Activated CD8-positive, alpha-beta memory T cell treated with anti-CD3 and anti-CD28 coated beads, Interleukin-2, amount 10 ng/mL, durations not matched to agents 7 days and 5 days (primary cell): ENCODE measurements around the gene COL4A5. TPM values are rescaled to one million over a fixed set of nuclear protein-coding genes. Genes with fewer than 3 reads are reported as not detected.
"Not testable (repeated sequence)": the region's sequence is repeated elsewhere in the genome, so short reads cannot be mapped to it uniquely, and the experiment has no call there.

Experiments
- ATAC-seq: fragments of 150-1000 bp; cut with Tn5 transposase; one replicate; pipeline ENCODE4 v1.10.0; 2021; ENCODE audit warnings: moderate library complexity
- CTCF ChIA-PET: fragments of 350-600 bp; sonication (Branson Sonifier 250); formaldehyde crosslinking; loops from one replicate; lab custom pipeline; 2021; ENCODE audit warnings: antibody characterized with exemption; lab: Charles Lee
- DNase-seq: peaks from one replicate; pipeline ENCODE4 v3.0.0-alpha.2; 2020
- H3K27ac Mint-ChIP-seq: one replicate; pipeline ENCODE4 v1.8.0; 2021; ENCODE audit warnings: mild to moderate bottlenecking, mixed read lengths
- H3K27me3 Mint-ChIP-seq: one replicate; pipeline ENCODE4 v1.8.0; 2021; ENCODE audit warnings: mixed read lengths
- H3K36me3 Mint-ChIP-seq: one replicate; pipeline ENCODE4 v1.8.0; 2021; ENCODE audit warnings: mild to moderate bottlenecking, mixed read lengths
- H3K4me1 Mint-ChIP-seq: one replicate; pipeline ENCODE4 v1.8.0; 2021; ENCODE audit warnings: mixed read lengths
- H3K4me3 Mint-ChIP-seq: one replicate; pipeline ENCODE4 v1.8.0; 2021; ENCODE audit warnings: mild to moderate bottlenecking, moderate library complexity, mixed read lengths
- H3K9me3 Mint-ChIP-seq: one replicate; pipeline ENCODE4 v1.8.0; 2022; ENCODE audit warnings: low read depth, mixed read lengths
- total RNA-seq, 2 experiments: library from RNA; stranded (reverse); gene quantifications; one replicate each; pipeline ENCODE4 v1.2.3, GENCODE V29; 2021

Gene COL4A5
- total RNA-seq, 2 experiments from 2014 or later = not detected

DNA sequence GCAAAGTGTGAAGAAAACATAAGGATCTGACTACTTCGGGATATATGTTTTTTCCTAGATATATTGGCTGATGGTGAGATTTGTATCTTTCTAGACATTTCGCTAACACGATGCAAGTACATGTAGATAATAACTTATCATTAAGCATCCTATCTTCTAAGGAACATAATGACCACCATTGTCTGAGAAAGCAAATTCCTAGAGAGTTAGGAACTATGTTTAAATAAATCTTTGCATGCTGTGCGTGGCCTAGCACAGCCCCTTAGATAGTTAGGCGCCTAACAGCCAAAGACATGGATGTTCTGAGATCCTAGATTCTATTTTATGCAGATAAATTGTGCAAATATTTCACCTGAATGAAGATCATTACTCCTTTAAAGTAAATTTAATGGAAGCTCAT, 4.4 kb upstream of the COL4A5 start:
- Mint-ChIP-seq H3K36me3 (no peaks in the 10 kb centered on the region), H3K27me3 (peaks cover 29% of the 10 kb centered on the region), H3K4me1 (peaks cover 2% of the 10 kb centered on the region), H3K27ac (no peak overlapping the region), H3K9me3 (no peaks in the 10 kb centered on the region), H3K4me3 (no peak overlapping the region)
- ATAC-seq = no peak
- CTCF ChIA-PET = no interaction called here
- no peak for DNase-seq

DNA sequence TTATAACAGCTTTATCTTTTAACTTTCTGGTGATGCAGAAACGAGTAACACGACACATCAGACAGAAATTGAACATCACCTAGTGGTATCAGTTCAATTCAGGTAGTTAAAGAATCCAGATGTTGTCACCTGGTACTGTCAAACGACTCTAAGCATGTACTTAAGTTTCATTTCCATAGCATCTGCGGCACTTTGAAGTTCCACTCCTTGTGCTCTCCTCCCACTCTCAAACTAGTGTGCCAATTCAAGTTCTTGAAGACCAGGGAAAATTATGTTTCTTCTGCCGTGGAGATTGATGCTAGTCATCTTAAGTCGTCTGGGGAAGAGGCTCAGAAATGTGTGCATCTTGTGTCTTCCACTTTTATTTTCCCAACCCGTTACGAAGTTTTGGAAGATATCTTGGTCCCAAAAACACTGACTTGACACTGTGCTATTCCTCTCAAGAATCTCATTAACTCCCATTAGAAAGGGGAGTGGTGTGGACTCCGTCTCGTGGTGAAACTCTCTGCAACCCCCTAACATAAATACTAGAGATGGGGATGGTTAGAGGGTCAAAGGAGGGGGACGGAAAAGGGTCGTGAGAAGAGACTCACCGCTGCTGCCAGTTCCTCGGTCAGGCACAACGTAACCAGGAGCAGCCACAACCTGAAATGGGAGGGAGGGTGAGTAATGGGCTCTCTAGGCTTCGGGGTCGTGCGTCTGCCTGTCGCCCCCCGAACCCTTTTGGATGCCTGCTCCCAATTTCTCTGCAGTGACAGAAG, 2.1 kb upstream of the COL4A5 start:
- no peak for DNase-seq
- CTCF ChIA-PET = no interaction called here
- no peak for ATAC-seq
- Mint-ChIP-seq H3K36me3 (no peaks in the 10 kb centered on the region), H3K4me1 (peaks cover 2% of the 10 kb centered on the region), H3K27me3 (peaks cover 34% of the 10 kb centered on the region), H3K9me3 (no peaks in the 10 kb centered on the region), H3K4me3 (no peak overlapping the region), H3K27ac (no peak overlapping the region)

DNA sequence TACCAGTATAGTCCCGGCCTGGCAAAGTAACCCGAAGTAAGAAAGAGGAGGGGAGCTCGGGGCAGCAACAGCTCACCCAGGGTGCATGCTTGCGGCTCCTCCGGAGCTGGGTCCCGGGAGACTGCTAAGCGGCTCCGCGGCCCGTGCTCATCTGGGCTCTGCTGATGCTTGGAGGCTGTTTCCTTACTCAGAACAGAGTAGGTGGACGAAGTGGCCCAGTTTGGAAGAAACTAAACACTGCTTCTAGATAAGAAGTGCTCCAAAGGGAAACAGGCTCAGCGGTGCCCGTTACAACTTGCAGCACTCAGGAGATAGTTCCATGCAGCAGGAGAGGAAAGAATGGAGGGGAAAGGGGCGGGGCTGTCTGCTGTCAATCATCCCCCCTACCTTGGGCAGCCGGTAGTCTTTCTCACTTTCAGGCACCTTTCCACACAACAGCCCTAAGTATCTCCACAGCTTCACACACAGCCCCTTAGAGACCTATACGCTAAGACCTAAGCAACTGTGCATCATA, 1.5 kb upstream of the COL4A5 start, which contains the start of gene COL4A6:
Gene COL4A6 (minus strand): TSS at position 313 of the 514 bp plus-strand sequence. CDS start 226 bp downstream, at position 87.
- no peak for ATAC-seq
- peaks cover 2% of the 10 kb centered on the region for H3K4me1 Mint-ChIP-seq
- no peaks in the 10 kb centered on the region for H3K9me3 Mint-ChIP-seq
- H3K27ac Mint-ChIP-seq = no peak within 1 kb of the TSS
- no peak for DNase-seq
- no peak within 1 kb of the TSS for H3K4me3 Mint-ChIP-seq
- H3K27me3 Mint-ChIP-seq = peaks cover 34% of the 10 kb centered on the region
- CTCF ChIA-PET = no interaction called here
- no peaks in the 10 kb centered on the region for H3K36me3 Mint-ChIP-seq

DNA sequence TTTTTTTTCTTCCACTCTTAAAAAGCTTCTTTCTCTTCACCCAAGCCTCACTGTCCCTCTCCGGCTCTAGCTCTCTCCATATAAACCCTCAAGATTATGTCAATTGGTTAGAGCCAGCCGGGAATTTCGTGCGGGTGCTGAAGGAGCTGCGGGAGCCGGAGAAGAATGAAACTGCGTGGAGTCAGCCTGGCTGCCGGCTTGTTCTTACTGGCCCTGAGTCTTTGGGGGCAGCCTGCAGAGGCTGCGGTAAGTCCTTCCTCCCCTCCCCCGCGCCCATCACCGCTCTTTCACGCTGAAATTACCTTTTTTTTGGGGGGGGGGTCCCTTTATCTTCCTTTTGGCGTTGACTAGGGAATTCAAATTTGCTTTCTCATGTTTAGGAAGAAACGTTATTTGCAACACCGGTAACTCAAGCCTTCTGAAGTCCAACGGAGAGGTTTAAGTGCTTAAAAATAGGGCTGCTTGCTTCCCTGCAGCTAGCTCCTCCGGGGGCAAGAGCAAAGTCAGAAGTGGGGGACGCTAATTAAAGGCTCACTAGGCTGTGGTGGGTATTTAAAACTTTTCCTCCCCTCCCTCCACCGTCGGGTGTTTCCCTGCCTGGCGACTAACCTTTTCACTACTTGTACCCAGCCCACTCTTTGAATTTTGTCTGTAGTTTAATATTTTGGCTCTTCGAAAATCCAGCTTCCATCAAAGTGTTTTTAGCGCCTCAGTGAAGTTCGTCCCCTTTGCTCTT, 491 bp downstream of the COL4A5 start:
- no peaks in the 10 kb centered on the region for H3K36me3 Mint-ChIP-seq
- H3K4me3 Mint-ChIP-seq = no peak overlapping the region
- H3K4me1 Mint-ChIP-seq = peaks cover 2% of the 10 kb centered on the region
- H3K27me3 Mint-ChIP-seq = peaks cover 34% of the 10 kb centered on the region
- CTCF ChIA-PET = no interaction called here
- no peaks in the 10 kb centered on the region for H3K9me3 Mint-ChIP-seq
- H3K27ac Mint-ChIP-seq = no peak overlapping the region
- ATAC-seq (no peak), DNase-seq (no peak)

DNA sequence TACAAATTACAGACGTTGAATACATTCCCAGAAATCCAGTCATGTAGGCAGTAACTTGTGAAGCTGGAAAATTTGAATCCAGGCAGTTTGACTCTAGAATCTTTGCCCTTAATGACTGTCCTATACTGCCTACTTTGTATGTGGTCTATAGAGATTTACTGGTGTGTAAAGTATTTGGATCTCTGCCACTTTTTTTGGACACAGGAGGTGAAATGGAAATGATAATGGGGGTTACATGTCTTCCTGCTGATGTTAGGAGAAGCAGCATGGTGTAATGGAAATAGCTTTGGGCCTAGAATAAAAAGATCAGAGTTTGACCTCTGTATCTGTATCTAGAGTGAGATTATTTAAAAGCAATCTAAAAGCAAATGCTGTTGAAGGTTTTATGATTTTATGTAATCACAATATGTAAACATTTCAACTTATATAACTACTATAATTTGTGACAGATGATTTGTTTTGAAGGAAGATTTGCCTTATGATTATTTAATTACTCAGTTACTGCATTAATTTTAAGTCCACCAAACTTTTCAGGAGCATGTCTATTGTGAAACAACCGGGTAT, 3.3 kb downstream of the COL4A5 start:
- CTCF ChIA-PET = no interaction called here
- Mint-ChIP-seq H3K27ac (no peak overlapping the region), H3K9me3 (no peaks in the 10 kb centered on the region), H3K4me1 (peaks cover 2% of the 10 kb centered on the region), H3K27me3 (peaks cover 24% of the 10 kb centered on the region), H3K4me3 (no peak overlapping the region), H3K36me3 (no peaks in the 10 kb centered on the region)
- ATAC-seq = no peak
- DNase-seq = no peak

DNA sequence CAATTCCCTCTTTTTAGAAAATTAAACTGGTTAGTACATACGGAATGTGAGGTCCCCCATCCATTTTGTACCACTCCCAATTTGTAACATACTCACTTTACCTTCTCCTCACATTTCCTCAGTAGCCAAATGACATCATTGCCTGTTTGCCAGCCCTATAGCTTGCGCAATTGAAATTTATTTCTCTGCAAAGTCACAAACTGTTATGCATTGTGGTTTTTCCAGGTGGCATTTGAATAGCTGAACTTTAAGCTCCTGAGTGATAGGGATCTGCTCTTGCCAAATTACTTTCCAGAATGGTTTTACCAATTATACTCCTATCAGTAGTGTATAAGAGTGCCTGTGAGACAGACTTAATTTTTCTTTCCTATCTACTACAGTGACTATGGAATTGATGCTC, 7.7 kb downstream of the COL4A5 start:
- Mint-ChIP-seq H3K27me3 (no peaks in the 10 kb centered on the region), H3K27ac (no peak overlapping the region), H3K4me1 (no peaks in the 10 kb centered on the region), H3K9me3 (no peaks in the 10 kb centered on the region), H3K4me3 (no peak overlapping the region), H3K36me3 (no peaks in the 10 kb centered on the region)
- ATAC-seq (no peak), DNase-seq (no peak)
- CTCF ChIA-PET = no interaction called here

GRCh38 chrX:108453841-108454240, 14.2 kb downstream of the COL4A5 start:
- Mint-ChIP-seq H3K36me3 (no peaks in the 10 kb centered on the region), H3K27me3 (no peaks in the 10 kb centered on the region), H3K27ac (no peak overlapping the region), H3K9me3 (no peaks in the 10 kb centered on the region), H3K4me3 (no peak overlapping the region), H3K4me1 (no peaks in the 10 kb centered on the region)
- ATAC-seq (no peak), DNase-seq (no peak)
- CTCF ChIA-PET = no interaction called here

GRCh38 chrX:108456971-108457477, 17.4 kb downstream of the COL4A5 start:
- no peaks in the 10 kb centered on the region for H3K27me3 Mint-ChIP-seq
- H3K9me3 Mint-ChIP-seq = no peaks in the 10 kb centered on the region
- CTCF ChIA-PET = no interaction called here
- H3K36me3 Mint-ChIP-seq = no peaks in the 10 kb centered on the region
- ATAC-seq (no peak), DNase-seq (no peak)
- no peak overlapping the region for H3K4me3 Mint-ChIP-seq
- no peak overlapping the region for H3K27ac Mint-ChIP-seq
- no peaks in the 10 kb centered on the region for H3K4me1 Mint-ChIP-seq

DNA sequence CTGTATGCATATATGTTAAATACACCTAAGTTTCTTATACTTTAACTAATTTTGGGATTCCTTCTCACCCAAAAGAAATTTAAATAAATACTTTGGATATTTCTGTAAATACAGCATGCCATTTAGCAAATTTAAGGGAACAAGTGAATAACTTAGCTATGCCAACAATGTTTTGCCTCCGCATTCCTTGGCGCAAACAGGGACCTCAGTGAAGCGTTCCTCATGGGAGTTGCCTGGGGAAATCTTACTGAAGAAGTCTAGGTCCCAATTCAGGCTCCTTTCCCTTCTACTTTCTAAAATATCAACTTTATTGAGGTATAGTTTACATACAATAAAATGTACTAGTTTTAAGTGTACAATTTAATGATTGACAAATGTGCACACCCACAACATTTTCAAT, 25.0 kb downstream of the COL4A5 start:
- no peaks in the 10 kb centered on the region for H3K4me1 Mint-ChIP-seq
- H3K36me3 Mint-ChIP-seq = no peaks in the 10 kb centered on the region
- H3K9me3 Mint-ChIP-seq = no peaks in the 10 kb centered on the region
- no peak for ATAC-seq
- no peak overlapping the region for H3K27ac Mint-ChIP-seq
- no peak for DNase-seq
- no peaks in the 10 kb centered on the region for H3K27me3 Mint-ChIP-seq
- no peak overlapping the region for H3K4me3 Mint-ChIP-seq
- CTCF ChIA-PET = no interaction called here

GRCh38 chrX:108468486-108468885, 28.8 kb downstream of the COL4A5 start:
- CTCF ChIA-PET = no interaction called here
- H3K4me3 Mint-ChIP-seq = no peak overlapping the region
- H3K9me3 Mint-ChIP-seq = no peaks in the 10 kb centered on the region
- H3K27ac Mint-ChIP-seq = no peak overlapping the region
- H3K4me1 Mint-ChIP-seq = no peaks in the 10 kb centered on the region
- no peak for DNase-seq
- no peaks in the 10 kb centered on the region for H3K36me3 Mint-ChIP-seq
- no peak for ATAC-seq
- no peaks in the 10 kb centered on the region for H3K27me3 Mint-ChIP-seq

DNA sequence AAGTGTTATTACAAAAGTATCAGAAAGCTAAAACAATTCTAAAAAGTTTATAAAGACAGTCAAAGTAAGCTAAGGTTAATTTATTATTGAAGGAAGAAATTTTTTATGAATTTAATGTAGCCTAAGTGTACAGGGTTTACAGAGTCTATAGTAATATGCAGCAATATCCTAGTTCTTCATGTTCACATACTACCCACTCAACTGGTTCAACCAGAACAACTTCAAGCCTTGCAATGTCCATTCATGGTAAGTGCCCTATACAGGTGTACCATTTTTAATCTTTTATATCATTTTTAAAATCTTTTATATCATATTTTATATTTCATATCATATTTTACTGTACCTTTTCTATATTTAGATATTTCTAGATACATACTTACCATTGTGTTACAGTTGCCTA, 34.3 kb downstream of the COL4A5 start:
- H3K4me3 Mint-ChIP-seq = no peak overlapping the region
- CTCF ChIA-PET = no interaction called here
- ATAC-seq (no peak), DNase-seq (no peak)
- no peaks in the 10 kb centered on the region for H3K4me1 Mint-ChIP-seq
- no peaks in the 10 kb centered on the region for H3K27me3 Mint-ChIP-seq
- peaks cover 4% of the 10 kb centered on the region for H3K9me3 Mint-ChIP-seq
- no peak overlapping the region for H3K27ac Mint-ChIP-seq
- H3K36me3 Mint-ChIP-seq = no peaks in the 10 kb centered on the region

GRCh38 chrX:108481528-108481927, 41.9 kb downstream of the COL4A5 start:
- ATAC-seq, H3K9me3 Mint-ChIP-seq, H3K4me1 Mint-ChIP-seq, CTCF ChIA-PET, H3K36me3 Mint-ChIP-seq, H3K4me3 Mint-ChIP-seq, H3K27ac Mint-ChIP-seq, DNase-seq, H3K27me3 Mint-ChIP-seq: not testable (repeated sequence)

- no peaks in the 10 kb centered on the region for H3K4me1 Mint-ChIP-seq
- no peak overlapping the region for H3K4me3 Mint-ChIP-seq
- DNase-seq = no peak
- ATAC-seq = no peak
- CTCF ChIA-PET = no interaction called here
- H3K36me3 Mint-ChIP-seq = no peaks in the 10 kb centered on the region
- no peaks in the 10 kb centered on the region for H3K9me3 Mint-ChIP-seq
- no peaks in the 10 kb centered on the region for H3K27me3 Mint-ChIP-seq
- H3K27ac Mint-ChIP-seq = no peak overlapping the region
Observed at GRCh38 chrX:108484251-108484650, 44.6 kb downstream of the COL4A5 start.
